Activated CD4-positive, alpha-beta T cell treated with anti-CD3 and anti-CD28 coated beads for 1 hour (primary cell): Measurements from ENCODE around the gene NFIB.

Experiments used
- DNase-seq: peaks from one replicate; pipeline ENCODE4 v3.0.0-alpha.2; 2020

Gene NFIB

DNA sequence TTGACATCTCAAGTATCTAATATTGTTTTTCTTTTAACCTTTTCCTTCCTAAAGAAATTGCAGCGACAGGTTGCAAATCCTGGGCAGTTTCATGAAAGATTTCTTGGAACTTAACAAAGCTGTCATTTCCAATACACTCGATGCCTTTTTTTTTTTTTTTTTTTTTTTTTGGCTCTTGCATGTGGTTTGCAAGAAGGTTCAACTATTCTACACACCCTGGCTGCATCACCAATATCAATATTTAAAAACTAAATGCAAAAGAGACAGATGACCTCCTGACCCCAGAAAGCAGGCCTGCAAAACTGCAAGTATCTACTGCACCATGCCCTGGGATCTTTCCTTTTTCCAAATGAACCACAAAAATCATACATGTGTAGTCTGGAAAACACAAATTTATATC lies 4.4 kb upstream of the NFIB start:
- no peak for DNase-seq

DNA sequence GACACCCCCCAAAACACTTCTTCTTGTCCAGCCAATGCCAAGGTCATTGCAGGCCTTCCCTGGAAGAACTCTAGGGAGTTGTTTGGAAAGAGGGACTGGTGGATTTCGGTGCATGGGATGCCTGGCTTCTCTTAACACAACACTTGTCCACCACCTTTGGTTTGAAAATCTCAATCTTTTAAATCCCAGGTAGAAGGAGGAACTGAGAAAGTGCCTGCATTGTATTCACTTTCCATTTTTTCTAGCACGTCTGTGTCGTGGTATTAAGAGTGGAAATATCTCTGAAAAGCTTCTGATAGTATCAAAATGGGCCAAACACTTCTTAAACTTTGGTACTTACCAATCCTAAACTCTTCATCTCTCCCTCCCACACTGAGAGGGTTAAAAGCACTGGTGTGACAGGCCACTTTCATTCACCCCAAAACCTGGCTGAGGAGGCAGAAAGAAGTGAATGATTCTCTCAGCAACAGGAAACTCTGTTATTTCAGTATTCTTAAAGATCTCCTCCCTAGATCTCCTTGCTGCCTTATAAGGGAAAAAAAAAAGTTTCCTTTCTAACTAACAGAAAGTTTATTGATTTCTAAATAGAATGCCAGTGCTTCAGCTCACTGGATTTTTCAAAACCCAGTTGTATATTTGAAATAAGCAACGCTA lies 3.9 kb upstream of the NFIB start:
- DNase-seq: no peak

DNA sequence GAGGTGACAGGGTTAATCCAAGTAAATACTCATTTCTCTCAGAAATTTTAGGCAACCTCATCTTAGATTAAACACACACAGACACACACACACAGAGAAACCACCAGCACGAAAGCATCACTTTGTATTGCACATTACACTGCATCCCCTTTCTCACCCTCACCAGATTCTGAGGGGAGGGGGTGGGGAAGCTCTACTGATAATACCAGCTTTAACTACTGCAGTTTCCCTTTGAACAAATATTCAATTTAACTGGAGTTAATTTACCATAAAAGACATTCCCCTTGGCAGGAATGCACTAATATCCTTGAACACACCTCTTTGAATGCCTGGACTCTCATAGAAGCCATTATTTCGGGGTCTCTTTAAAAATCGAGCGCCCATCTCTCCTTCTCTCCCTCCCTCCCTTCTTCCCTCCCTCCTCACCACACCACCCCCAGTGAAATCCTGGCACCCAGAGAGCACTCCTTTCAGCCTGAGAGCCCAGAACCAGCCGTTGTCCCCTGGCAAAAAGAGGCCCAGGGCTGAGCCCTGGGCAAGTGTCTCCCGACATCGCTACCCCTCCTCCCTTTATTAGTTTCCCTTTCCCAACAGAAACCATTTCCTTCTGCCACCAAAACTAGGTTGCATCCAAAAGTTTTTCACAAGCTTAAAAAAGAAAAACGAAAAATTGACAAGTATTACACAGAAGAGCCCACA lies 2.8 kb upstream of the NFIB start:
- DNase-seq: no peak

DNA sequence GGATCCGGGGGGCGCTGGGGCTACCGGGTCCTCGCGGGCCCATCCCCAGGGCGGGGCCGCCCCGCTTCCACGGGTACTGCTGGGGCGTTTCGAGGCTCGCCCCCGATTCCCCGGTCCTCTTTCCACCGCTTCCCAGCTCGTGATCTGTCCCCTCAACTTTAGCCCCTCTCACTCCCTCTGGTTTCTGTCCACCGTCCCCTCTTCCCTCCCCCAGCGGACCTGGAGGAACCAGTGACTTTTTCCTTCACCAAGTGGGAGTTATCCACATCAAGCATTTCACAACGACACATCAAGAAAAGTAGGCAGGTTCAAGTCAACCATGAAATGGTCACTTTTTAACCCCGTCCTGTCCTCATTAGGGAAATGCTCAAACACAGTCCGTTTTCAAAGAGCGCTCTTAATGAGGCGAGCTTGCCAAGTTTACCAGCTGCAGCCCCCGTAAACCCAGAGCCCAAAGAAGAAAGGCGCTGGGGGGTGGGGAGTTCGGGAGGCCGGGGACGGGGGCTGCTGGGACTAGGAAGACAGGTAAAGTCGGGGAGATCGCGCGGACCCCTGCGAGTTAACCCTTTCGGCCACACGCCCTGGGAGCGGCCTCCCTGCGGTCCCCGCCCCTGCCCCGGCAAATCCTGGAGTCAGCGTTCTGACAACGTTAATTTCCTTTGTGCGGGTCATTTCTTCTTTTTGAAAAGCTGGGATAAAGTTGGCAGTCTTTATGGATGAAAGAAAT lies 2.1 kb upstream of the NFIB start:
- no peak for DNase-seq

DNA sequence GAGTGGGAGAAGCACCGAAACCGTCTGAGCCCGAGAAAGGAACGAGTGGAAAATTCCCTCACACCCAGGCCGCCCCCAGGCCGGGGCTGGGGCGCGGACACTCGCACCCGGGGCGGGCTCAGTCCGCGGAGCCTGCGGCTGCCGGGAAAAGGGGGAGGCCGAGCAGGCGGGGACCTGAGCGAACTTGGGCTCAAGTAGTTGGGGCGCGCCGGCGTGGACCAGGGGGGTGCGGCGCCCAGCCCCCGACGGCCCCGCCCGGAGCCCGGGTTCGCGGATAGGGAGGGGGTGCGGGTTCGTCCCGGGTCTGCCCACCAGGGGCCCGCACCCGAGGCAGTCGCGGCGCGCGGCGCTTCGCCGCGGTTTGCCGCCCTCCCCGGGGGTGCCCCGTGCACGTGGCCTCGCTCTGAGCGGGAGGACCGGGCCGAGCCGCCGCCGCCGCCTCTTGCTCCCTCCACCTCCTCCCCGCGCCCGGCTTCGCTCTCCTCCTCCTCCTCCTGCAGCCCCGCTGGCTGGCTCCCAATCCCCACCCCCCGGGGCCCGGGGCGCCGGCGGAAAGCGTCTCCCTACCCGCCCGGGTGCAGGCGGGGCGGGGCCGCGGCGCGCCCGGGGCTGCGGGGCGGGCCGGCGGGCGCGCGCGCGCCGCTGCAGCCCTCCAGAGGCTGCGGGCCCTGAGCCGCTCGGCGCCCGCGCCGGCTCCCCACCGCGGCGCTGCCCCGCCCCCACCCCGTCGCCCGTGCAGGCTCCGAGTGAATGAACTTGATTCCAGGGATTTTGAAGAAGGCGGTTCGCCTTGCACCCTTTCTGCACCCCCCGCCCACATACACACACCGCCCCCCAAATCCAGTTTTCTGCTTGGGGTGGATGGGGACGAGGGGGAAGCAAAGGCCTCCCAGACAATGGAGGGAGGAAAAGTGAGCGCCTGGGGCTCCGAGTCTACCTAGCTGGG lies 1.3 kb upstream of the NFIB start:
- no peak for DNase-seq

DNA sequence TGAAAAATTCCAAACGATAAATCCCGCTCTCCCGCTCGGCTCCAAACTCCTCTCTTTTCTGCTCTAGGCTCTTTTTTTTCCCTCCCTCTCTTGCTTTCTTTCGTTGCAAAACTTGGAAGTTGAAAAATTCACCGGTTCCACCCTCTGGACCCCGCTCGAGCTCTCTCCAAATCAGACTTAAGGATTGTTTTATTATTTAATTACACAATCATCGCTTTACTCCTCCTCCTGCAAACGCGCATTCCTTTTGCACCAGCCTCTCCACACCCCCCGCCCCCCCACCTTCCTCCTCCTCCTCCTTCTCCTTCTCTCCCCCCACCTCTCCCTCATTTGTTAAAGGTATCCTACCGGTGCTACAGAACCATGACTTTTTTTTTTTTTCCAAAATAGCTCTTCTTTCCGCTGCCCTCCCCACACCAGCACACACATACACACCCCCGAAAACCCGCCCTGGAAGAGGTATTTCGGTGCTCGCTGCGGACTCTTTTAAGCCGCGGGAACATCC lies 535 bp upstream of the NFIB start:
- DNase-seq: no peak

DNA sequence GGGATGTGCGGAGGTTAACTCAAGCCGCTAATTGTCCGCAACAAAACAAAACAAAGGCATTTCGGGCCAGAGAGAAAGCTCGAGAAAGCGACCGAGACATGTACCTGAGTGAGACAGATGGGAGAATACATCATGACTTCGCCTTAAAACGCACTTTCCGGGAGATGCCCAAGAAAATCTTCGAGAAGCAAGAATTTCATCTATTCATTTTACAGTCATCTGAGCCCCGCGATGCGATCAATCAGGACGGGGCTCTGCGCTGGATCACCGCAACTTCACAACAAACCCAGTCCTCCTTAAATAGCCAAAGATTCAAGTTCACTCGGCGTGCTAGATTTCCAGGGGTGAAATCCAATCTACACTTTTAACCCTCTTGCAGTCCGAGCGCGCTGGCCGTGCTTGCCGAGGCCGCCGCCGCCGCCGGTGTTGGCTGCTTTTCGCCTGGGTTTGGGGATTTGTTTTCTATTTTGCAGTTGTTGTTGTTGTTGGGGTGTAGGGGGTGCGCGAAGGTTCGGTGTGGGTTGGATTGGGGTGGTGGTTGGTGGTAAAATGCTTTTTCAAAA lies 482 bp downstream of the NFIB start:
- no peak for DNase-seq

DNA sequence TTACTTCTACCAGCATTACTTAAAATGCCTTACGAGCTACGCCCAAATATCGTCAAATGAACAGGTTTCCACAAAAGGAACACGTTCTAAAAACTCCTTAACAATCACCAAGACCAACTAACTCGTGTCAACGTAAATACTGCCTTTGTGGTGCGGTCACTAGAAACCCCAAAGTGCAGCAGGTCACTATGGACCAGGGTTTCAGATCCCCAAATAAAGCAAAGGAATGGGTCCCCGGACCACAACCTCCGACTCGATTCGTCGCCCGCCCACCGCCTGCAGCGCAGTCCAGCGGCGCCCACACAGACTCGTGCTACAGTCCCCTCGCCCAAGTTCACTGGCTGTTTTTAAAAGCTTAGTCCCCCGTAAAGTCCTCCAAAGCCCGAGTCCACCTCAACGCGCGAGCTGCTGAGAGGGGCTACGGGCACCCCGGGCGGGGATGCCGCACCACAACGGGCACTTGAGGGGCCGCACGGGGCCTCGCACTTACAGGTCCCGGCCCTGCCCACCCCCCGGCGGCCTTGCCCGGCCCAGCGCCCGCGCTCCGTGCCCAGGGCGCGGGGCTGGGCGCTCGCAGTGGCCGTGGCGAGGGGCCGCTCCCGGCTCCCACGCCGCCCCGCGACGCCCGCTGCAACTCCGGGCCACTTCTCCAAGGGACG lies 1.1 kb downstream of the NFIB start:
- no peak for DNase-seq

DNA sequence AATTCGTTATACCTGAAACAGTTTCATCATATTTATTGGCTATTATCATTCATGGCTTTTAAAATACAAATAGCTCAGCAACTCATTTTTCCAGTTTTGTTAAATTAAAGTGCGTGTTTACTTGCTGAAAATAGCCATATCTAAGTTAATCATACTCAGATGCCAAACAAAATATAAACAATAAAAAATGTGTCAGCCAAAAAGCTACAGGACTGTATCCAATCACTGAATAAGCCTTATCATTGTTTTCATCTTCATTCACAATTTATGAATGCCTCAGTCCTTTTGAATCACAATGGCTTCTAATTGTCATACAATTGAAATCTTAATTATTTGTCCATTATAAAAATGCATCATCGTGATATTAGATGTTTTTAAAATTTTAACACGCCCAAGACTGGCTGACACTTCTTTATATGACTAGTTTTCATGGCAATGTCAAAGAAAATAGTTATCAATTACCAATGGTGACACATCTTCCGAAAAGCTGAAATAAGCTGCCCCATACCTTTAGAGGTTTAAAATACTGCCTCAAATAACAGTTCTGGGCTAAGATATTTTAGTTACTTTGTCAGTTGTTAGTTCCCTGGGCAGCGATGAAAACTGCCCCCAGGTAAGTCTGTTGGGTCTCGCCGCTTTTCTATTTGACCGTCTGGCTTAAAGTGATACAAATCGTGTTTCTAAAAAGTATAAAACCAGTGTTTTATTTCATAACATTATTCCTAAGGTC lies 1.8 kb downstream of the NFIB start:
- no peak for DNase-seq

DNA sequence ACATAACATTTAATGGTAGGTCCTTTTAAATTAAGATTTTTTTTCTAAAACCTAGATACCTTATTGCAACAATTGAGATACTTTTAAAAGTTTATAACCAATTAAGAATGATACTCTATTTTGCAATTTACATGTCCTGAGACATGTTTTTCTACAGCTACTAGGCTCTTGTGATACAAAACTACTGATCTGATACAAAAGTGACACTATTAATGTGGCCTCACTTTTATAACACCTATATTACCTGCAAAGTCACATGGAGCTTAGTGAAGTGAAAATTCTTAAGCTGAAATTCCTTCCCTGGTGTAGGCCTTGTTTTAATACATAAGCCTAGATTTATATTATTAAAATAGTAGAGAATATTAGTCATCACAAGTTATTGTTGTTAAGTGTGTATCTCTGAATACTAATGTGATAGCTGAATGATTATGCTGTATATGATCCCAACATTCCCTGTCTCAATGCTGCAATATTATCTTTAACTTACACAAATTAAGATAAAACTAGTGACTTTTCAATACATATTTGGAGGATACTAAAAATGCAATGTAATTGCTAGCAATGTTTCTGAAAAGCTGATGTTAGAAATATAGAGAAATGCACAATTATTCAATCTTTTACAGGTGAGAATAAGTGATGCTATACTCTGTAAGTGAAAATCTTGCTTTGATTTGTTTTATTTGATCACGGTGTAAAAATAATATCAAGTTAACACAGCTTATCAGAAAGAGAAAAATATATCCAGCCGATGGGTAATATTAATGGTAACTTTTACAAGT lies 2.6 kb downstream of the NFIB start:
- no peak for DNase-seq

DNA sequence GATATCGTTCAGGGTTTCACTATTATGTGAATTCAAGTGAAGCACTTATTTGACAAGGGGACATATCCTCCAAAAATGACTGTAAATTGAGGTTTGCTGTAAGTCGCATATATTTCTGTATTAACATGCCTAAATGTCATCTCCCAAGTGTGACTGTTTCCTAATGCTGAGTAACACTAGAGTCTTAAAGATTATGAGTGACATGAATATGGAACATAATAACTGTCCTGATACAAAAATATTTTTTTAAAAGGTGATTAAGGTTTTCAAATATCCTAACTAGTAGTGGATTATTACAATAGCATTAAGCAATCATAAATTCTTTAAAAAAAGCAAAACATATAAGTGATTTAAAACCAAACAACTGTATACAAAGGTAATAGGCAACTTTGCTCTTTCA lies 3.6 kb downstream of the NFIB start:
- no peak for DNase-seq

DNA sequence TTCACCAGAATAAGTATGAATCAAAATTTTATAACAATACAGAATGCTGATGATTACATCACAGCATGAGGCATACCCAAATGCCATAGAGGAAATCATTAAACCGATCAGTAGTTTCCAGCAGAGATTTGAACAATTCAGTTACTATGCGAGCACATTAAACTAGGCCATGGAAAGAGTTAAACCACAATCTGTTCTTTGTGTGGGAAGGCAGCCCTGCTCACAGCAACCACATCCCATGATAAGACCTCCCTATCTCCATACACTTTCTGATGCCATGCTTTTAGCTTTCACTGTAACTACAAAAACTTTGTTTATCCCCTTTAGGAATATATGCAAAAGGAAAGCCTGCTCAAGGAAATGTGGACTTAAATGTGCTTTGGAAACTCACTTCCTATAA lies 4.5 kb downstream of the NFIB start:
- DNase-seq: no peak

DNA sequence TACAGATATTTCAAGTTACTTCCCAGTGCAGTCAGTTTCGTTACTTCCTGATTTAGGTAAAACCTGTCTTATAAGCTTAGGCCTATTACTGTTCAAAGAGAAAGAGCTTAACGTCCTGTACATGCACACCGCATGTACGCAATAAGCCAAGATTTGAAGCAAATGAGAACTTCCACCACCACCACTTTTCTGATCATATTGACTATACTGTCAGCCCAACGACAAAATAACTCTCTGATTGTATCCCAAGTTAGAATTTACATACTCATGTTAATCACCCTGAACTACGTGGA lies 5.1 kb downstream of the NFIB start:
- DNase-seq: no peak

DNA sequence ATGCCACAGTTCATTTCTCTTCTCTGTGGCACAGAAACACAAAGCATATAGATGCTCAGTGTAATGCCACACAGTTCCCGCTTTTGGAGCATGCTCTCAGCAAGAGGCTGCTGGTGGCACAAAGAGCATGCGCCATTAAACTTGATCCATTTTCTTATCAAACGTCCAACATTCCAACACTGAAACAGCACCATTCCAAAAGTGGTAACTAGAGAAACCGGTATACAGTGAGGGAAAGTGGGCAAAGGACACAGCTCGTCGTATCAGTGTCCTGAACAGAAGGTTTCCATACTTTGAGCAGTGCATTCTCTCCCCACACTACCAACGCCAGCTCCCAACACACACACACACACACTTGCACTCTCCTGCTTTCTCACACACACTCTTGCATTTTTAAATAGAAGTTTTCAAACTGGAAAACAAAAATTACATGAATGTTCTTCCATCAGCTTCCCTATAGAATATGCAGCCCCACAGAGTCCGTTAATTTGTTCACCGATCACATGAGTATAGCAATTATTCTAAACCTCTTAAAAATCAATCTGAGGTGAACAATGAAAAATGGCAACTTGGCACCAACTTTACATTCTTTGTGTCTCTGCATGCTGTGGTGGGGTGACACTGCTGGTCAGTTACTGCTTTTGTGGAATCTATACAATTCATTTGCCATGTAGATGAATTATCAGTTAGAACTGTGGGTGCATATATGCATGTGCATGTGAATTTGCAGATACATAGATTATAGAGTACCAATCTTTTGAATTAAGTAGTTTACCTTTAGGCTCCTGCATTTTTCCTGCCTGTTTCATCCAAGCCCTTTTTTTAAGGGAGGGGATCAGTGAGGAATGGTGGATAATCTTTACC lies 5.7 kb downstream of the NFIB start:
- DNase-seq: no peak

DNA sequence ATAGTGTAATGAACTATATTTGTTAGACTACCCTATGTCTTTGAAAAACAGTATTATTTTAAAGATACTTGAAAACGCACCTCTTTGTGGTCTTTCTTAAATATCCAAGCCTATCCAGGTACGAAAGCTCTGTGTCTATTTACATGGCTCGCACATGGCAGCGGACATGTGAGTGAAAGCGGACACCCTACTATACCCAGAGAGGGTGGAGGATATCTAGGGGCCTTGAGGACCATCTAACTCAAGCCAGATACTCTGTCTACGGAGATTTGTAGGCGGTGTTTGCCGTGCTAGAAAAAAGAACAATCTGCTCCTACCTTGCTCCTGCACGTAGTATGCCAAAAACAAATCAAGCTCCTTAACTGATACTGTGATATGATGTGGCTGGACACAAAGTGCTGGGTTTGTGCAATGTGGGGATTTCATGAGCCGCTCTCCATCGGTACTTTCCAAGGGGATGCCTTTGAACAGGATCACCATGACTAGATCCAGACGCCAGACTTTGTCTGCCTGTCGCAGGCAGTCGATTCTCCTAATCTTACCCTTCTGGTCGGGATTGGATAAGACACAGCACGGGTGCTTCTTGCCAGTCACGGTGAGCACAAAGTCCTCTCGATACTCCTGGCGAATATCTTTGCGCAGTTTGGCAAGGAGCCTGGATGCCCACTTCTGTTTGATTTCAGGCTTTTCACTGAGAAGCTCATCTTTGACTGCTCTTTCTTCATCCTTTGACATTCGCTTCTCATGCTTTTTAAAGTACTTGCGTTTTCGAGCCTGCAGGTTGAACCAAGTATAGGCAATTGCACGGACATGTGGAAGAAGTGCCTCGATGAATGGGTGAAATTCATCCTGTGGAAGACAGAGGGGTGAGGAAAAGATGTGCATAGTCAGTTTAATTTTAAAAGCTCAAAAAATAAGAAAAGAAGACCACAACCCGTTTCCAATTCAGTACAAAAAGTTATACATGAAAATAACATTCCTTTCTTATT lies 7.0 kb downstream of the NFIB start:
- no peak for DNase-seq

DNA sequence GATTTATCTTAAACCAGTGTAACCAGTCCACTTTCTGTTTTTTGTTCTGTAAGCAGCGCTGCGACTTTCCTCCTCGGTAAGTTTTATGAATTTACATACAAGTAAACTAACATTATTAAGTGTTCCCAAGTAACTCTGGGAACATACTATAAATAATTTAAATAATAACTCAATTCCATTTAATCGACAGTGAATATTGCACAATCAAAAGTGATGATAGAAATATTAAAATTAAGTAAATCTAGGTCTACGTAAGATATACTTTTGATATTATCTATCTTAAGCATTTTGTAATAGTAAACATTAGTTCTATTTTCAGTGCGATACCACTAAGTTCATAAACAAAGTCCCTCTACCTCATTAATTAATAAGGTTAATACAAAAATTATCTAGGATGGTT lies 7.8 kb downstream of the NFIB start:
- DNase-seq: no peak

DNA sequence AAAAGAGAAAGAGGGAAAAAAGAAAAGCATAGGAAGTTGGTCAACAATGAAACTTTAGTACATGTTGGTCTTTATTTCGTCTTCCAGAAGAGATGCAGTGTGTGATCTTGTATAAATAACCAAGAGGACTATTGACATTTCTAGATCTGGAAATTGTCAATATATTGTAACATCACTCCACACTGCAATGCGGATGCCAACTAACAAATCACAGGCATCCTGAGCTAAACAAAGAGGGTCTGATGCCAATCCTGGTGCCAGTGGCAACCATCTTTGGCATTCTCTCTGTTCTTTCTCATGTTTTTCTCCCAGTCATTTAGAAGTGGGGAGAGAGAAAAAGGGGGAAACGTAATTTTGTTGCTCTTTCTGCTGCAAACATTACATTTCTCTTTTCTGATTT lies 9.7 kb downstream of the NFIB start:
- DNase-seq: no peak

DNA sequence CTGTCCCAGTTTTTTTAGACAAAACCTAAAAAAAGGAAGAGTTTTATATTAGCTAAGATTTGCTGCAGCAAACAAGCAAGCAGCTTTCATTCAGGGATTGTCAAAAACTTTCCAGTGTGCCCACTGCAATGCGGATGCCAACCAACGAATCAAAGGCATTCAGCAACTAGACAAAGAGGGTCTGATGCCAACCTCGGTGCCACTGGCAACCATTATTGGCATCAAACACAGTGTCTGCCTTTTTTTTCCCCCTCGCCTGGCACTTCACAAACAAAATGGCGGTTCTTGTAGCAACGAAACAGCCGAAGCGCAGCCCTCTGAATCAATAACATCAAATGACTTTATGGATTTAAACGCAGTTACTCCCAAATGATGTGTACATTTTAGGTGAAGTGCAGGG lies 10.4 kb downstream of the NFIB start:
- no peak for DNase-seq
